GM19035 (cell line): ENCODE measurements around the gene DLX5.

ENCODE experiments used
- ATAC-seq: cut with Tn5 transposase; IDR thresholded peaks from one replicate; pipeline ENCODE4 v1.9.1; 2021; ENCODE audit not compliant: unreplicated experiment

The DLX5 gene

DNA sequence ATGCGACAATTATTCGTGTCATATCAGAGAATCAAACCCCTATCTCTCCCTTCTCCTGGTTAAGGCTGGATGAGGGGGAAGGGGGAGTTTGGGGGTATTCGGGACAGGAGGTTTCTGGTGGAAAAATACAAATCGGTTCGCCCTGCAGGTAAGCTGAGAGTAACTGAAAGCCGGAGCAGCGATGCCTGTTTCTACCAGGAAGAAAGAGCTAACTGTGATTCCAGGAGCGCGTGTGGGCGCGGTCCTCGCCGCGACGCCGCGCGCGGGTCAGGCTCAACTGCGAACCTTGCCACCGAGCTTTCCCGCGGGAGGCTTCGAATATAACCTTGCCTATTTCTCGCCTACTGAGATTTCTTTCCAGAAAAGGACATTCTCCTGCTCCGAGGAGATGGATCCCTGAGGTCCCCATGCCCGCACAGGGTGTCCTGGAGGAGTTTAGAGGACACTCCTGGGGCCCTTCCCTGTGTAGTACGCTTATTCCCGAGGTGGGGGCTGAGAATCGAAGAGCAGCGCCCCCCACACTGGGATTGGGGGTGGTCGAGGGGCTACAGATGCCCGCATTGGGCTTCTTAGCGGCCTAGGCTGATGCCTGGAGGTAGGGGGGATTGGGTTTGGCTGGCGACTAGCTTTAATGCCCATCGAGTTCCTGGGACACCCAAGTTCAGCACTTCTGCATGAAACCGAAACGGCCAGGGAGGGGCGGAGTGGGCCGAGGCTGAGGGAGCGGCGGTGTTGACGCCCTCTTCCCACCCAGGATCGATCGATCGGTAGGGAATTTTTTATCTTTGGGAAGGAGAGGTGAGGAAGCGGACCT, 32.2 kb downstream of the DLX5 start:
- ATAC-seq, result no peak

DNA sequence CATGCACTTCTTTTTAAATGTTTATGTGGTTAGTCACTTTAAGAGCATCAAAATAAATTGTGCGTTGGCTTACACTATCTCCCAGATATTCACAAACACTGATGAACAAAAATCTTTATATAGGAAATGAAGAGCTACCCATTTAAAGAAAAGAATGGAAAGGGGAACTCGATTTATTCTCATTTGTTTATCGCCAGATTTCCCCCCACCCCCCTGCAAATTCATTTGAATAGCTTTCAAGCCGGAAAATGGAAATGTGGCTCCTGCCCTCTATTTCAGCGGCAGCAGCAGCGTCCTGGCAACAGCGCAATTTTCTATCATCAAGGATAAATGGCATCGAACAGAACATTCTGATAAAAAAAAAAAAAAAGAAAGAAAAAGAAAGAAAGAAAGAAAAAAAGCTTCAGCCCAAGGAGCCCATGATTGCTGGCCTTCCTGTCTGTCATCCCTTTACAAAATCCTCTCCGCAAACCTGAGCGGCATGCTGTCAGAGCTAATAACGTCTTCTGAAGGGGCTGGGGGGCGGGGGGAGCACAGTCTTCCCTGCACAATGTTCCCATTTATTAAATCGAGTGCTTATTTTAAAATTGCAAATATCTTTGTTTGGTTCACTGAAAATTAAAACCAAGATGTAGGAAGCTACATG, 33.0 kb downstream of the DLX5 start:
- no peak for ATAC-seq

DNA sequence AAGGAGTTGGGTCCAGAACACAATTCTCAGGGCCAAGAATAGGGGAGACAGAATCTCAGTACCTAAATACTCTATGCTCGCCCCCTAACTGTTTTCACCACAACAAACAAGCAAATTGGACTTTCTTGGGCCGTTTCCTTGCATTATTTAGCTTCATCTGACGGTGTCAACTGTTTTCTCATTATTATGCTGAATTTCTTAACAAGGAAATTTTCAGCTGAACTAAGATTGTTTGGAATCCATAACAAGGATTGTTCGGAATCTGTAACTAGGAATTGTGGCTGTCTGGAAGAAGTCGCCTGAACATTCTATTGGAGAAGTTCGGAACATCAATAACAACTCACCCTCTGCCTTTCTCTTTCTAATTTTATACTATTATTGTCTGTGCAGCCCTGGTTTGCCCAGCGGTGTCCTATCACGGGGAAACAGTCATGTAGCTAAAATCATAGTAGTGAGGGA, 34.7 kb downstream of the DLX5 start:
- no peak for ATAC-seq

DNA sequence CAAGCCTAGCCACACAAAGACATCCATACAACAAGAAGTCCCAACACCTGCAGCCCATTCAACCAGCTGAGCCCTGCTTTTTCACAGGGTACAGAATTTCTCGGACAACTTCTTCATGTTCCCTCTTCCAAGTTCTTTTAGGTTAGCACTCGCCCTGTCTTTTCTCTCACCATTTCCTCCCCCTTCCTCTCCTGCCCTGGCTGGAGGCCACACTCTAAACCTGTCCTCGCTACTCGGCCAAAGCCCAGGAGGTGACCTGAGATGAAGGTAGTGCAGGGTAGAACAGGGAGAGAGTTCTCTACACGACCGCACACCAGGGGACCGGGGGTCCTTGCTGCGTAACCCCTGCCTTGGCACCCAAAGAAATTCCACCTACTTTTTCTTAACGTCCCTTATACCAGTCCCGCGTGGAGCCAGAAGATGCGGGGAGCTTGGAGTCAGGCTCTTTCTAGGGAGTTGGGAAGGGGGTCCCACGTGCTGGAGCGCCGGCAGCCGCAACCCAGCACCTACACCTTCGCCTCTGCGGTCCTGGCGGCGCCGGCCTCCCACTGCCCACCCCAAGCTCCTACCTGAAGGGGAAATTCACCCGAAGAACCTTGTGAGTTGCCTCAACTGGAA, 35.3 kb downstream of the DLX5 start:
- no peak for ATAC-seq

DNA sequence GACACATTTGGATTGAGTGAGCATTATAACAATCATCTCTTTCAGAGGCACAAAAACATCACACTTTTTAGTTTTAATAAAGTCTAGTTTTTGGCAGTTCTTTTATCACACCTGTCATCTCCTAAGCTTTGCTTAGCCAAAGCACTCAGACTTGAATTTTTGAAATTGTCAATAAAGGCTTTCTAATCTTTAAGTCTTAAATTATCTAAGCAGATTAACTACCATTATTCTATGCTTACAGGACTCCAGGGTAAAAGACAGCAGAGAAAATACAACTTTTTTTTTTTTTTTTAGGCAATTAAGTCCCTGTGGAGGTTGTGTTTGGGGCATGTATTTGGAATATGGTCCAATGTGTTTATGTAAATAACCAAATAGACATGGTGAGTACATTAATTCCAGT, 36.9 kb downstream of the DLX5 start:
- ATAC-seq, result no peak

DNA sequence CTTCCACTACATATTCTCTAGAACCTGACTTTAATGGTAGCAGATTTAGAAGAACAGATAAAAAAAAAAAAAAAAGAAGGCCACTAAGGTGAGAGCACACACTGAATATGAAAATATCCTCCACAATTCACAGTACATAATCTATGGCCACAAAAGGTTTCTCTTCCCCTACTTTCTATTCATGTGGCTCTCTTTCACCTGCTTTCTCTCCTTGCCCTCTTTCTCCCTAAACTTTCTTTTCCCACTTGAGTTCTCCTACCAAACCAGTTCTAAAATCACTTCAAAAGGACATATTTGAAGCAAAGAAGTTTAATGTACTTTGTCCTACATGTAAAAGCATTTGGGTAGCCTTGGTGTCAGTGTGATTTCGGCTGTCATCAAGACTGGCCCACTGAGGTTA, 37.7 kb downstream of the DLX5 start:
- no peak for ATAC-seq

DNA sequence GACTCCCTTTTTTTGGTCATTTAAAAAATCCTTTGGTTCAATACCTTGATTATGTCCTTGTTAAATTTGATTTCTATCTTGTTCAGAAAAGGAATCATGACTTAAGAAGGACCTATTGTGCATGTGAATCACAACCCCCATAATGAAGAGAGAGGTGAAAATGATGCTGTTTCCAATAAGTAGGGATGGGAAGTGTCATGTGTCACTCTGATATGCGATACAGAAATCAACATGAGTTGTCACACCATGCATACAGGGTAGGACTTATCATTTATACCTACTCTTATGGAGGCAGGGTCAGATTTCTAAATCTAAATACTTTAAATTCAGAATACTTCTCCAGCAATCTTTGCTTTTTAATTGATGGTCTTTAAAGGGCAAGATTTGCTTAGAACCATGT, 38.6 kb downstream of the DLX5 start:
- no peak for ATAC-seq

DNA sequence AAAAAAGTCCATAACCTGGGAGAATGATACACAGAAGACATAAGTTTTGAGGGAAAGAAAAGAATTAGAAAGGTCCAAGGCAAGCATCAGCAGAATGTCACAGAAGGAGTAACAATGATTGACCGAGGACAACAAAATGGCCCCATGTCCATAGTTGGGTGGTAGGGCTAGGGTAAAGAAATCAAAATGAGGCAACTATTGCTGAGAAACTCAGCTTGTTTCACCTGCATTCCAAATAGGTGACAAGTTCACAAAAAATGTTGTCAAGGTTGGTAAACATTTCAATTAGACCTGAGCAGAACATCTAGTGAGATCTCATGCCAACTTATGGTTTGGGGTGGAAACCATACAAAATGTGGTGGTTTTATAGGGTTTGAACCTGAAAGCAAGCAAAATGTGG, 42.0 kb downstream of the DLX5 start:
- no peak for ATAC-seq

DNA sequence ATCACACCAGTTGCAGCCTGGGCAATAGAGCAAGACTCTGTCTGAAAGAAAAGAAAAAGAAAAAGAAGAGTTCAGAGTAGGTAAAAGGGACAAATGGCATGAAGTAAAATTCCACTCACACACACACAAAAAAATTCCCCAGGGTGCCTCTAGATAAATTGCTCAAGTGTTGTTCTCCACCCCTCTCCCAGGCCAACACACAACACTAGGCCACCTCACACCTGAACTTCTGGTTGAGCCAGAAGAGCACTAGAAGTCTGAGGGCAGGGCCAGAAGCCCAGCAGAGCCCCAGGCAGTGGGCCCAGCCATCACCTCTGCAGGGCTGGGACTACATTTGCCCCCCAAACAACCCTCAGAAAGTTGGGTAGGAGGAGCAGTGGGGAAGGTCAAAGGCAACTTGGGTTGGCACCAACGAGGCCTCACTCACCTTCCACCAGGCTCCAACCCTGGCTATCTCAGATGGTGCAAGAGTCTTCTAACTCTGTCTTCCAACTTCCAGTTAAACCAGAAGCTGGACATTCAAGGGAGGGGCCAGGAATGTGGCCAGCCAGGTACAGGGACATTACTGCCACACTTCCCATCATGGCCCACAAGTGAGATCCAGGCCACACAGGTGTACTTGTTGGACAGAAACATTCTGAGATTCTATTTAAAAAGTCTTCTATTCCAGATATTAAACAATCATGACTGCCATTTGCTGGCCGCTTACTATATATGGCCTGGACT, 44.9 kb downstream of the DLX5 start:
- ATAC-seq, result no peak

DNA sequence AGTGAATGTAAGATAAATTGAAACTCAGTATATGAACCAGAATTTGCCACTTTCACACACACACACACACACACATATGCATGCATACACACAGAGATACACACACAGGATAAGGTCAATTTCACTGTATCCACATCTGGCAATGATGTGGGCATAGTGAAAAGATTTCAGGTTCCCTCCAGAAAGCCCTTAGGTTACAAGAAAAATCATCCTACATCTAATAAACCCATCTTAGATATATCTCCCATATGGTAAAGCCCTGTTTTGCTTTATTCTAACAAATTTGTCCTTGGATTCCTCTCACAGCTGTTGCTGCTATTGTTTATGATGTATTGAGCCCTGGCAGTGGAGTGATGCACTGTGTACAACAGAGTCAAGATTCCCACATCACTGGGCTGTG, 47.2 kb downstream of the DLX5 start:
- ATAC-seq, result no peak

DNA sequence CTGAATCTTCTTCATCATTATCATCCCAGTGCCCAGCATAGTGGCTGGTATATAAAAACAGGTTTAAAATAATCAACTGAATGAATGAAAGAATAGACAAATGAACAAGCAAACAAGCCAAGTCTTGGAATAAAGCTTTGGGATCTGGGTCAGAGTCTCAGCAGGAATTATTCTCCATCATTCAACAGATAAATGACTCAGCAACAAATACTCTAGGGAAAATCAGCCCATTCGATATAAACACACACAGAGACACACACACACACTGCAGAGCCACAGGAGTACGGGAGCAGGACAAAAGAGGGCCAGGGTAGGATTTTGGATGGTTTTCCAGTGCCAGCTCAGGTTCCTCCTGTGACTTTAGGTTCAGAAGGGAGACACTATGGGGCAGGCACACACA, 48.5 kb downstream of the DLX5 start:
- ATAC-seq, result no peak

DNA sequence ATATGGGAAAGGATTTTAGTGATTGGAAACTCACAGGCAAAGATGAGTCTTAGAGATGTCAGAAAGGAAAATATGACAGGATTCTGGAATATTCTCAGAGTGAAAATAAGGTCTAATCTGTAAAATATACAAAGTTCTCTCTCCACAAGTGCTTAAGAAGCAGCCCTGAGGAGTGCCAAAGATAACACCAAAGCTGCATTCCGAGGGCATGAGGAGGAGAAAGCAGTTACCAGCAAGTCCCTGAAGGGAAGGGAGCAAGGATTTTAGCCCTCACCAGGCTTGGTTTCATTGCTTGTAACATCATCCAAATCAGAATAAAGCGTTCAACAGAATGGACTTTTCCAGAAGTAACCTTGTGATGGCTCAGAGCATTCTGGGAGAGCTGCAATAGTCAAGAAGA, 50.6 kb downstream of the DLX5 start:
- no peak for ATAC-seq

DNA sequence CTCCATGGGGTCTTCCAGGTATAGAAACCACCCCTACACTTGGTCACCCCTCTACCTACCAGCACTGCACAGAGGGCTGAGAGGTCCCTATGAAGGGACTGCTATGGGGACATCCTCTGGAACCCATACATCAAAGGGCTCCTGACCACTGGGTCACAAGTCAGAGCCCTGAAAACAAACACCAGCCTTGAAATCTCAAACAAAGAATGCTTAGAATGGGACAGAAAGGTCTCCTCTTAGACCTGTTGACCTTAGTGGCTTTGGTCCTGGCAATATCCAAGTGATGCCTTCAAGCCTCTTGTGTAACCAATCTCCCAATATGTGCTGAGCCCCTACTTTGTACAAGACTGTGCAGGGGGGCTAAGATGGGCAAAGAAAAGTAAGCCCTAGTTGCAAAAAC, 53.9 kb downstream of the DLX5 start:
- ATAC-seq, result no peak
